ENCODE data around the gene CBFA2T2.

Gene CBFA2T2

GRCh38 chr20:33611106-33611505, 121.2 kb downstream of the CBFA2T2 start:
- in situ Hi-C loops (cut with HindIII; ENCODE audit: low pct_ligation_motif_present, low sequenced_read_pairs), result no loop called here
- no peaks in the 10 kb centered on the region for H3K36me3 ChIP-seq (replicated peaks)
- H3K27ac ChIP-seq, result no peak overlapping the region
- no peaks in the 10 kb centered on the region for H3K27me3 ChIP-seq (replicated peaks)
- no peak overlapping the region for H3K4me3 ChIP-seq (ENCODE audit: low read depth, low read length)
- TF ChIP-seq, protein P1, sequence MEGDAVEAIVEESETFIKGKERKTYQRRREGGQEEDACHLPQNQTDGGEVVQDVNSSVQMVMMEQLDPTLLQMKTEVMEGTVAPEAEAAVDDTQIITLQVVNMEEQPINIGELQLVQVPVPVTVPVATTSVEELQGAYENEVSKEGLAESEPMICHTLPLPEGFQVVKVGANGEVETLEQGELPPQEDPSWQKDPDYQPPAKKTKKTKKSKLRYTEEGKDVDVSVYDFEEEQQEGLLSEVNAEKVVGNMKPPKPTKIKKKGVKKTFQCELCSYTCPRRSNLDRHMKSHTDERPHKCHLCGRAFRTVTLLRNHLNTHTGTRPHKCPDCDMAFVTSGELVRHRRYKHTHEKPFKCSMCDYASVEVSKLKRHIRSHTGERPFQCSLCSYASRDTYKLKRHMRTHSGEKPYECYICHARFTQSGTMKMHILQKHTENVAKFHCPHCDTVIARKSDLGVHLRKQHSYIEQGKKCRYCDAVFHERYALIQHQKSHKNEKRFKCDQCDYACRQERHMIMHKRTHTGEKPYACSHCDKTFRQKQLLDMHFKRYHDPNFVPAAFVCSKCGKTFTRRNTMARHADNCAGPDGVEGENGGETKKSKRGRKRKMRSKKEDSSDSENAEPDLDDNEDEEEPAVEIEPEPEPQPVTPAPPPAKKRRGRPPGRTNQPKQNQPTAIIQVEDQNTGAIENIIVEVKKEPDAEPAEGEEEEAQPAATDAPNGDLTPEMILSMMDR (IDR thresholded peaks at IDR 0.05; ENCODE audit: low read depth, low read length, missing control alignments), result no peak
- DNase-seq, result no peak

DNA sequence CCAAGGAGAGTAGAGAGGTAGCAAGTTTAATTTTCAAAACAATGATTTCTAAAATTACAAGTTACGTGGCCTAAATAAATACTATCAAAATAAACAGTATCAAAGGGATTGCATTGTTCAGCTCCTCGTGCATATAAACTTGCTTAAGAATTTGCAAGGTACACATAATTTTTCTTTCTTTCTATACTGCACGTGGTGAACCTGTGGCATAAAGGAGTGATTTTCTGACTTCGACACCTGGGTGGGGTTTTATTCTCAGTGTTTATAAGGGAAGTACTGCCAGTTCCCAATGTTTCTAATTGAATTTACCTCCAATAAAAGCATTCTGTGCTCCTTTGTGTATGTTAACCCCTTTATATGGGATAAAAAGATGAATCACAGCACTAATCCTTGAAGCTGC, 122.1 kb downstream of the CBFA2T2 start:
- TF ChIP-seq, protein P1 (IDR thresholded peaks at IDR 0.05; ENCODE audit: low read depth, low read length, missing control alignments), result no peak
- no peak for DNase-seq
- no peaks in the 10 kb centered on the region for H3K36me3 ChIP-seq (replicated peaks)

GRCh38 chr20:33621717-33622400, 132.0 kb downstream of the CBFA2T2 start:
- Histone ChIP-seq H3K4me3 (ENCODE audit: low read depth, low read length) (no peak overlapping the region), H3K36me3 (replicated peaks) (peaks cover 4% of the 10 kb centered on the region), H3K27ac (no peak overlapping the region), H3K27me3 (replicated peaks) (no peaks in the 10 kb centered on the region)
- in situ Hi-C loops (cut with HindIII; ENCODE audit: low pct_ligation_motif_present, low sequenced_read_pairs), result no loop called here
- TF ChIP-seq, protein P1 (IDR thresholded peaks at IDR 0.05; ENCODE audit: low read depth, low read length, missing control alignments), result no peak
- no peak for DNase-seq

More for the DNA sequence above, 122.1 kb downstream of the CBFA2T2 start:
- Histone ChIP-seq H3K4me3 (ENCODE audit: low read depth, low read length) (no peak overlapping the region), H3K27ac (no peak overlapping the region), H3K27me3 (replicated peaks) (no peaks in the 10 kb centered on the region)
- in situ Hi-C loops (cut with HindIII; ENCODE audit: low pct_ligation_motif_present, low sequenced_read_pairs), result no loop called here

- H3K27me3 ChIP-seq (replicated peaks), result no peaks in the 10 kb centered on the region
- peaks cover 4% of the 10 kb centered on the region for H3K36me3 ChIP-seq (replicated peaks)
- TF ChIP-seq, protein P1 (IDR thresholded peaks at IDR 0.05; ENCODE audit: low read depth, low read length, missing control alignments), result no peak
- H3K4me3 ChIP-seq (ENCODE audit: low read depth, low read length), result no peak overlapping the region
- H3K27ac ChIP-seq, result no peak overlapping the region
- in situ Hi-C loops (cut with HindIII; ENCODE audit: low pct_ligation_motif_present, low sequenced_read_pairs), result no loop called here
- no peak for DNase-seq
Observed at GRCh38 chr20:33622705-33623365, 132.9 kb downstream of the CBFA2T2 start.

GRCh38 chr20:33624399-33624798, 134.5 kb downstream of the CBFA2T2 start:
- in situ Hi-C loops (cut with HindIII; ENCODE audit: low pct_ligation_motif_present, low sequenced_read_pairs), result no loop called here
- no peak overlapping the region for H3K27ac ChIP-seq
- TF ChIP-seq, protein P1 (IDR thresholded peaks at IDR 0.05; ENCODE audit: low read depth, low read length, missing control alignments), result no peak
- DNase-seq, result no peak
- no peaks in the 10 kb centered on the region for H3K27me3 ChIP-seq (replicated peaks)
- H3K4me3 ChIP-seq (ENCODE audit: low read depth, low read length), result no peak overlapping the region
- H3K36me3 ChIP-seq (replicated peaks), result peaks cover 5% of the 10 kb centered on the region
